C4-2B (cell line): Measurements from ENCODE around the gene ACTR6.

Source experiments
- H3K27ac ChIP-seq: fragments of 450-650 bp; 2 replicates; pipeline ENCODE4 v1.5.1; 2017
- CTCF ChIP-seq: fragments of 450-650 bp; conservative IDR thresholded peaks from 2 replicates; pipeline ENCODE4 v1.5.1; 2017; ENCODE audit warnings: mild to moderate bottlenecking
- ZFX ChIP-seq: fragments of 450-650 bp; IDR thresholded peaks from 2 replicates; pipeline ENCODE4 v1.6.1; 2017

ACTR6 gene

GRCh38 chr12:100229876-100230275, 29.3 kb downstream of the ACTR6 start:
- peak overlapping the region; percentile 88 for H3K27ac ChIP-seq
- no peak for TF ChIP-seq CTCF
- no peak for TF ChIP-seq ZFX

- peak overlapping the region; percentile 7; the same call in 1 of the 2 replicates for H3K27ac ChIP-seq
Measured at GRCh38 chr12:100231873-100232272, 31.3 kb downstream of the ACTR6 start.

DNA sequence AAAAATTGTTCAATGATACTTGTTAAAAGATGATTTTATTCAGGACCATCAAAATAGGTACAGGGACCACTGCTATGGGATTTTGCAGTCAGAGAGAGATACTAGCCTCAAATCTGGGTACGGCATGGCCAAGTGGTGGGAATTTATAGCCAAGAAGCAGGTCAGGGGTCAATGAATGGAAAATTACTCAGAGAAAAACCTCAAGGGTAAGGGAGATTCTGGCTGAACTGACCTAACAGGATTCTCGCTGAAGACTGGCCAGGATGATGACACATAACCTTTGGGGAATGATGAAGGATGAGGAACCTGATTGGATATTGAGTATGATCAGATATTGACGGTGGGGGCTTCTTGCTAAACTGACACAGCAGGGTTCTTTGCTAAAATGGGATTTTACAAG, 33.6 kb downstream of the ACTR6 start:
- TF ChIP-seq CTCF (no peak), ZFX (no peak)
- peak overlapping the region; percentile 39; the same call in 1 of the 2 replicates for H3K27ac ChIP-seq

GRCh38 chr12:100234591-100235304, 34.1 kb downstream of the ACTR6 start:
- H3K27ac ChIP-seq: no peak overlapping the region
- TF ChIP-seq CTCF: peak; percentile 84
- TF ChIP-seq ZFX: no peak

DNA sequence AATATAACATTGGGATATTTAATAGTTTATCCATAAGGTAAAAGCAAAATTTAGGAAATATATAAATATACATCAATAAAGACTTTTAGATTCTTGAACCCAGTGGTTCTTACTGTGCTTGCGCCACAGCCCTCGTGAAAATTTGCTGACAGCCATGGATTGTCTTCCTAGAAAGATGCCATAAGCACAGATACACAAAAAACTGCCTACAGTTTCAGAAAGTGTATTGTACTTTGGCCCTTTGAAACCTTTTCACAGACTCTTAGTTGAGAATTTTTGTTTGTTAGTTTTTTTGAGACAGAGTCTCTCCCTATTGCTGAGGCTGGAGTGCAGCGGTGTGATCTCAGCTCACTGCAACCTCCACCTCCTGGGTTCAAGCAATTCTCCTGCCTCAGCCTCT, 38.2 kb downstream of the ACTR6 start:
- TF ChIP-seq ZFX (no peak), CTCF (no peak)
- H3K27ac ChIP-seq: no peak overlapping the region

GRCh38 chr12:100239589-100239988, 39.0 kb downstream of the ACTR6 start:
- TF ChIP-seq CTCF: no peak
- no peak for TF ChIP-seq ZFX
- H3K27ac ChIP-seq: no peak overlapping the region

DNA sequence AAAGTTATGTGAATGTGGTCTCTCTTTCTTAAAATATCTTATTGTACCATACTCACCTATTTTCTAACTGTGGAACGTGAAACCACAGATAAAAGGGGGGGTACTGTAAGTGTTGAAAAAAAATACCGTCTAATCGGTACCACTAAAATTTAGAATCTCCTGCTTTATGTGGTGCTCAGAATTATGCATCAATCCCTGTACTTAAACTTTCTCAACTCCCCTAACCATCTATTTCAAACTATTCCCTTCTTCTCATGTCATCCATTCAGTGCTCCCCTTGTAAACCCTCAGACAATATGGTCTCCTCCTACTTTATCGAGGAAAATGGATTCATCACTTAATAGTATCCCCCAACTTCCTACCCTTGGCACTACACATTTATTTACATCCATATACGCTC, 42.5 kb downstream of the ACTR6 start:
- no peak for TF ChIP-seq ZFX
- TF ChIP-seq CTCF: no peak
- no peak overlapping the region for H3K27ac ChIP-seq

DNA sequence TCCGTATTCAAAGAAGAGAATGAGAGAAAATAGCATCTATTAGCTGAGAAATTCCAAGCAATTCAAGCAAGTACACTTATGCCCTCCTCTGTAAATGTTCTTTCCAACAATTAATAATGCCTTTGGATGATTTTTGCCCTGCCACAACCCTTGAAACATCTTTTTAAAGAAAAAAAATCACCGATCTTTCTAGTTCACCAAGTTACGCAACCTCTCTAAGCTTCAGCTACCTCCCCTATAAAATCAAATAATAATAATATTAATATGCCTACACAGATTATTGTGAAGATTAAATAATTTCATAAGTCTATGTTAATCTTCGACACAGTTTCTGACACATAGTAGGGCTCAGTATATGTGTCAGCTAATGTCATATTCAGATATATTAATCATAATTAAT, 47.1 kb downstream of the ACTR6 start:
- TF ChIP-seq ZFX (no peak), CTCF (no peak)
- H3K27ac ChIP-seq: no peak overlapping the region
